GM21528 (cell line): ENCODE data around the gene GLP2R.
"Not testable (repeated sequence)": the region's sequence is repeated elsewhere in the genome, so short reads cannot be mapped to it uniquely, and the experiment has no call there.

Experiments
- ATAC-seq: cut with Tn5 transposase; IDR thresholded peaks from one replicate; pipeline ENCODE4 v1.9.1; 2021; ENCODE audit warnings: mild to moderate bottlenecking, moderate library complexity; ENCODE audit not compliant: unreplicated experiment, low FRiP score

The GLP2R gene

GRCh38 chr17:9917131-9917530 is 91.4 kb downstream of the GLP2R start:
- no peak for ATAC-seq

- ATAC-seq = no peak
Observed at GRCh38 chr17:9917801-9918200, 92.1 kb downstream of the GLP2R start.

DNA sequence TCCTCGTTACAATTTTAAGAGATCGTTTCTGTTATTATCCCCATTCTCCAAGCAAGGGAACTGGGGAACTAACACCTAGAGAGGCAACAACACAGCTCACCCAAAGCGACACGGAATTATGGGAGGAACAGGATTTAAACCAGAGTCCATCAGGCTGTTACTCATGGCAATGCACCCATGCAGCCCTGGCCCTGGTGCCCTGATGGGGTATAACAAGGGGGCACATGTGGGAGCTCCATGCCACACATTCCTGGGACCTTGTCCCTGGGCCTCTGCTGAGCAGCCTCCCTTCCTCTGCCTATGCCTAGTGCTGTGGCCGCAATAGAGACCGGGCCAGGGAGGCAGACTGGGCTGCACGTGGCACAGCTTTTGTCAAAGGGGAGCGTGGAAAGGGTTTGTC is 92.6 kb downstream of the GLP2R start:
- no peak for ATAC-seq

DNA sequence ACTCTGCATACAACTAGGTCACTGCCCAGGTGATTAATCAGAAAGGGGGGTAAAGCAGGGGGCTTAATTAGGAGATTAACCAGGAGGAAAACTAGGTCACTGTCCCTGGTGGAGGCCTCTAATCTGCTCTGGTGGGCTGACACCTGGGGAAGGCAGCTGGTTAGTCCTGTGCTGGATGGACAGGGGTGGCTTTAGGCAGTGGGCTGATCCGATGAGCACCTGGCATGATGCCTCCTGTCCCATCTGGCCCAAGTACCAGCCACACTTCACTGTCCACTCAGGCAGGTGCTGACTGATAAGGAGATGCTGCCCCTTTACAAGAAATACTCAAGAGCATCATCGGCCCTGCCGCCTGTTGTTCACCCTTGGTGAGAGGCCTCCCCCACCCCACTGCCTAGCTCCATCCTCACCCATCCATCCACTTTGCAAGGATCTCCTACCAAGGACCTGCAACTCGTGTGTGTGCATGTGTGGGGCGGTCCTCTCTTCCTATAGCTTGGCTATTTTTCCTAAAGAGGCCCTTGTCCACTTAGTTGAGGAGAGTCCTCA is 93.2 kb downstream of the GLP2R start:
- ATAC-seq = no peak

GRCh38 chr17:9921216-9921615 is 95.5 kb downstream of the GLP2R start:
- not testable (repeated sequence) for ATAC-seq

DNA sequence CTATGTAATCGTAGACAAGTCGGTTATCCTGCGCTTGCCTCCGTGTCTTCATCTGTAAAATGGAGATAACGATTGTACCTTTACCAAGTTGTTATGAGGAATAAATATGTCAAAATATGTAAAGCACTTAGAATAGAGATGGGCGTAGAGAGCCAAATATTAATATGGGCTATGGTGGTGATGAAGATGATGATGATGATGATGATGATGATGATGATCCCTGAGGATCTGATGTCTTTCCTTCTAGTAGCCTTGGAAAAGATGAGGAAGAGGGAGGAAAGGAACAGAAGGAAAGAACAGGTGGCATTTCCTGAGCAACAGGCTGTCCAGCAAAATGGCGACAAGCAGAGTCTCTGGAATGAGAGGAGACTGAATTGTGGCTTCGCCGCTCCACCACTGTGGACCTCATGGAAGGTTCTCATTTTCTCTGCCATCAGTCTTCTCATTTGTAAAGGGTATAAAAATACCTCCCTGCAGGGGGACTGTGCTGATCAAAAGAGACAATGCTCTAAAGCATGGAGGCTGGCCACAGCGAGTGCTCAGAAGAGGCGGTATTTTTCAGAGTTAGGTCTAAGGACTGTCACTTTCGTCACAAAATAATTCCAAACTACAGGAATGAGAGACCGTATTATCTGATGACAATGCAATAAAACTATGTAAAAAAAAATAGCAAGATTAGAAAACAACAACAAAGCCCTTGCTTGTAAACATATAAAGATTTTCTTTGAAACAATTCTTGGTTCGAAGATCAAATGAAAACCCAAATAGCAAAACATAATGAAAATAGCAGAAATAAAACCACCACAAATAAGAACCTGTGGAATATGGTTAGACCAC is 96.5 kb downstream of the GLP2R start:
- no peak for ATAC-seq

GRCh38 chr17:9924735-9925191 is 99.0 kb downstream of the GLP2R start:
- ATAC-seq = no peak

DNA sequence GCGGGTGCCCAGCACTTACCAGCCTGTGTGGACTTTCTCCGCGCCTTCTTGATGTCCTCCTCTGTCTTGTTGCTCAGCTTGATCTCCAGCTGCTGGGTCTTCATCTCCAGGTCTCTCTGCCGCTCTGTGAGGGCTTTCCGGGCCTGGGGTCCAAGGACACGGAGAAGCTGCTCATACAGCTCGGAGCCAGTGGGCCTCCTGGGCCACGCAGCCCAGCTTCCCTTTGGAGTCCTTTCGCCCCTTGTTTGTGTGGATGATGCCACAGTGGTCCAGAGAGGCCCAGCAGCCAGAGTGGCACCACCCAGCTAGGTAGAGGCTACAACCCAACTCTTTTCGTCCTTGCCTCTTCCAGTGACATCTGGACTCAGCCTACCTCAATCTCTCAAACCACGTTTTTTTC is 99.7 kb downstream of the GLP2R start:
- no peak for ATAC-seq

DNA sequence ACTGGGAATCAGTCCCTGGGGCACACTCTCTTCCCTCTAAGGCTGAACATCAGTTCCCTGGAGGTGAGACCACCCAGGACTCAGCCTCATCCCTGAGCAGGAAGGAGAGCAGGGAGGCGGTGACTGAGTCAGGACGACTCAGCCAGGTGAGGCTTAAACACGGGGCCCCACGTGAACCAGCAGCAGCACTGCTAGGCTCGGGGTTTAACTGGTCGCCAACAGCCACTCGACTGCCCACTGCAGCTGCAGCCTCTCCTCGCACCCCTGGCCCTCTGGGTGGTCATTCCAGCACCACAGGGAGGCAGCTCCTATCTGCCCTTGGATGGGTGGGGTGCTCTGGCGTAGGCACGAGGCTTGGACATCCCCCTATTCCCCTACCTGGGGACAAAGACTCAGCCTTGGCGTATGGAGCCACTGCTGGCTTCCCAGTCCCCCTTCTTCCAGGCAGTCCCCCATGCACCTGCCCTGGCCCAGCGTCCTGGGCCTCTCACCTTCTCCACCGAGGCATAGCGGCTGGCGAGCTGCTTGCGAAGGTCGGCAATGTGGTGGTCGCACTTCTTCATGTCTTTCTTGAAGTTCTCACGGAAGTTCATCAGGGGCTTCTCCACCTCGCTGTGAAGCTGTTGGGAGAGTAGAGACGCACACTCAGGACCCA is 100.6 kb downstream of the GLP2R start:
- no peak for ATAC-seq

DNA sequence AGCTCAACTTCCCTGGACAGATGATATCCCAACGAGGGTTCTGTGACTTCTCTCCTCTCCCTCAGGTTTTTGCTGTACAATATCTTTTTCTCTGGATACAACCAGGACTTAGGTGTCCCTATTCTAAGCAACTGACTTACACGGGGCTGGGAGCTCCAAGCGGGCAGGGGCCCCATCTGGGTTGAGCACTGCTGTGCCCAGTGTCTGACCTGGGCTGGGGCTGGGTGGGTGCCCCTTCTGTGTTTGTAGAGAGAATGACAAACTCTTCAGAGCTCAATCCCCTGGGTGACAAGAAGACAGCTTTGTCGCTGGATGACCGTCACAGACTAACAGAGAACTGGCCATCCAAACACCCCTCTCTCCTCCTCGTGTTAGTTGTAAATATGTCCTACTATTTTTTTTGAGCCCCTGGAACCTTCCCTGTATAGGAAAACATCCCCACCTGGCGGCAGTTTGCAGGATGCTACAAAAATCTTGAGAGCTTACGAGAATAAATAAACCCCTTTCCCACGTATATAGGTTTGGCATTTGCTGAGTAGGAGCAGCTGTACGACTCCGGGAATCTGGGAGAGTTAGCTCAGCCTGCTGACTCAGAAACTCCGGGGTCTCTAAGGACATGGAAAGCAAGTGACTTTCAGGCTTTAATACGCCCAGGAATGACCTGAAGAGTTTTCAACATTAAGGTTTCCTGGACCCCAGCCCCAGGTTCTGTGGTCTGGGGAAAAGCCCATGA is 103.0 kb downstream of the GLP2R start:
- ATAC-seq = no peak

- ATAC-seq = no peak
Observed at GRCh38 chr17:9929871-9930270, 104.1 kb downstream of the GLP2R start.

DNA sequence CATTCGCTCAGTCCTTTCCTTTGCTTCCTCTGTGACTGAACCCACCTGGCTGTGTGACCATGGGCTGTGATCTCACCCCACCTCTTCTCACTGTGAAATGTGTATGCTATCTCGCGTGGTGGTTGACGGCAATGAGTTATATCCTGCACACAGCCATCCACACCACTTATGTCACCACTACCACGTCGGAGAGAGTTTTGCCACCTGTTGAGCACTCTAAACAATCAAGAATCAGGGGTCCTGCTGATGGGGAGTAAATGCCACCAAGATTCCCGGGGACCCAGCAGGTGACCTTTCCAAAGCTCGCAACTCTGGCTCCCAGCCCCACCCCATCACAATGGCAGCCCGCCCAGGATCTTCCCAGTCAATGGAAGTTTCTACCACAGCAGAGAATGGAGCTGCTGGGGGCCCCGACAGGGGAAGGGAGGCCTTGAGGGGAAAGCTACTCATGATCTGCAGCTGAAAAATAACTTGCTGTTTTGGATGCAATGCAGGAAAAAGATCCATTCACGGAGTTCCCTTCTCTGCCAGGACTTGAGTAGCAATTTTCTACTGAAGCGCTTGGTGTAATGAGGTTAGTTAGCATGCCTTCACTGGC is 105.5 kb downstream of the GLP2R start:
- no peak for ATAC-seq

- no peak for ATAC-seq
Observed at GRCh38 chr17:9932491-9932890, 106.8 kb downstream of the GLP2R start.

DNA sequence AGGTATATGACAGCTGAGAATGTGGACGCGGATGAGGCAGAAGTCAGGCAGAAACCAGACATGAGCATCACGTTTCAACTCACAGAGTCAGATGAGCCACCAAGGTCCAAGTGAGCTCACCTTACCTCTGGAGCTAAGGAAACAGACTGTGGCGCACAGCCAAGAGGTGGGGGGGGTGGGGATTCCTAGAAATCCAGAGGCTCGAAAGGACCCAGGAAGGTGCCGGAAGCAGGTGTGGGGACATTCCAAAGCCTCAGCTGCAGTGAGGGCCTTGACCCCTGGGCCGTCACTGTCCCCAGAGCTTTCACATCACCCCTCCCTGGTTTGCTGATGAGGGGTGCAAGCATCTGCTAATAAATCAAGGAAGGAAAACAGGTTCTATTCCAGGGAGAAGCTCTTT is 108.6 kb downstream of the GLP2R start:
- no peak for ATAC-seq

- no peak for ATAC-seq
Observed at GRCh38 chr17:9935408-9935807, 109.7 kb downstream of the GLP2R start.

DNA sequence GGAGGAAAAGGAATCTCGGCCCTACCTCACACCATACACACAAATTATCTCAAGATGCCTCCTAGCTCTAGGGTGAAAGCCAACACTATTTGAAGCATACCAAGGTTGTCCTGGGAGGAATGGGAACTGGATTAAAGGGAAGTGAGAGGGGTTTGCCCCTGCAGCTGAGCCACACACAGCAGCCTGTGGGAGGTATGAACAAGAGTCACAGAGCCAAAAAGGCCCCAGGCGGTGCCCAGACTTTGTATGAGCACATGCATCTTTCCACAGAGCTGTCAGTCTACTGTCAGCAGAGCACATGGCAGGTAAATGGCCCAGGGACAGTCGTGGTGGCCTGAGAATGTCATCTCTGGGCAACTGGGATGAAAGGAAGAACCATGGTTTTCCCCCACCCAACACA is 110.4 kb downstream of the GLP2R start:
- no peak for ATAC-seq

GRCh38 chr17:9937241-9937761 is 111.6 kb downstream of the GLP2R start:
- no peak for ATAC-seq

DNA sequence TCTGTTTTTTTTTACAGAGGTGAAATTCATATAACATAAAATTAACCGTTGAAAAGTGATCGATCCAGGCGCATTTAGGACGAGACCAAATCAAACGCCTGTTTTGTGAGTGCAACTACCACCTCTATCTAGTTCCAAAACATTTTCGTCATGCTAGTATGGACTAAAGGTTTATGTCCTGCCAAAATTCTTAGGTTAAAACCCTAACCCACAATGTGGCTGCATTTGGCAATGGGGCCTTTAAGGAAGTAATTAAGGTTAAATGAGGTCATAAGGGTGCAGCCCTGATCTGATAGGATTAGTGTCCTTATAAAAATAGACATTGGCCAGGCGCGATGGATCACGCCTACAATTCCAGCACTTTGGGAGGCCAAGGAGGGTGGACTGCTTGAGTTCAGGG is 112.2 kb downstream of the GLP2R start:
- no peak for ATAC-seq

DNA sequence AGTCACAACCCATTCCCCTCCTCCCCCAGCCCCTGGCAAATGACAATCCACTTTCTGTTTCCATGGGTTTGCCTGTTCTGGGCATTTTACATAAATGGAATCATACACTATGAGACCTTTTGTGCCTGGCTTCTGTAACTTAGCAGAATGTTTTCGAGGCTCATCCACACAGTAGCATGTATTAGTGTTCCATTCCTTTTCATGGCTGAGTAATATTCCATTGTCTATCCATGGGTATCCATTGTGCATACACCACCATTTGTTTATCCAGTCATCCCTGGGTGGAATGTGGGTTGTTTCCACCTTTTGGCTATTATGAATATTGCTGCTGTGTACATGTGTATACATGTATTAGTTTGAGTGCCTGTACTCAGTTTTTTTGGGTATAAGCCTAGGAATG is 113.0 kb downstream of the GLP2R start:
- ATAC-seq = no peak

DNA sequence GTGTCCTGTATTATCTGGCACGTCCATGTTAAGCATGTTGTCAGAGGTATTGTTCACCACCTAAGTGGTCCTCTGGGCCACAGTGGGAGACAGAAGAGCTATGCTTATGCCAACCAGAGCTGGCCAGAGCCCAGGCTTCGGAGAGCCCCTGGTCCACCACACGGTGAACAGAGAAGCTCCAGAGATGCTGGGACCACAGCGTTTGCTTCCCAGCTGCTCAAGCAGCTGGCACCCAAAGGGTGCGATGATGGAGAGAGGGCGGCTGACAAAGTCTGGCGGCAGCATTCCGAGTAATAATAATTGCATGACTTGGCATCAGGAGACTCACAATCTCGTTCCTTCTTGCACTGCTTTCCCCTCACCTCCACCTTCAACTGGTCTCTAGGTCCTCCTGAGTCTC is 115.1 kb downstream of the GLP2R start:
- no peak for ATAC-seq
